Smooth muscle cell (in vitro differentiated cells): ENCODE measurements around the gene PTPN4. TPM values are rescaled to one million over a fixed set of nuclear protein-coding genes. Genes with fewer than 3 reads are reported as not detected.

Experiments used
- DNase-seq: peaks from one replicate; lab custom pipeline; 2025; ENCODE audit not compliant: unreplicated experiment; lab: John Stamatoyannopoulos, UW
- H2AFZ ChIP-seq: fragments of 200-600 bp; sonication (generic); 2 replicates; pipeline ENCODE4 v1.6.0; 2016; ENCODE audit warnings: antibody characterized with exemption, low read depth, mild to moderate bottlenecking
- H3F3A ChIP-seq: fragments of 200-600 bp; sonication (generic); 2 replicates; pipeline ENCODE4 v1.6.0; 2017; ENCODE audit warnings: antibody characterized with exemption, low read depth
- H3K27ac ChIP-seq: fragments of 200-600 bp; sonication (generic); 2 replicates; pipeline ENCODE4 v1.5.1; 2016; ENCODE audit warnings: low read depth, mild to moderate bottlenecking
- H3K27me3 ChIP-seq: fragments of 200-600 bp; sonication (generic); 2 replicates; pipeline ENCODE4 v1.6.1; 2016; ENCODE audit warnings: low read depth, mild to moderate bottlenecking
- H3K36me3 ChIP-seq: fragments of 200-600 bp; sonication (generic); 2 replicates; pipeline ENCODE4 v1.5.1; 2016; ENCODE audit warnings: low read depth
- H3K4me1 ChIP-seq: fragments of 200-600 bp; sonication (generic); 2 replicates; pipeline ENCODE4 v1.5.1; 2016; ENCODE audit warnings: low read depth
- H3K4me2 ChIP-seq: fragments of 200-600 bp; sonication (generic); 2 replicates; pipeline ENCODE4 v1.6.0; 2016; ENCODE audit warnings: mild to moderate bottlenecking
- H3K4me3 ChIP-seq: fragments of 200-600 bp; sonication (generic); 2 replicates; pipeline ENCODE4 v1.5.1; 2016; ENCODE audit warnings: mild to moderate bottlenecking
- H3K79me2 ChIP-seq: fragments of 200-600 bp; sonication (generic); 2 replicates; pipeline ENCODE4 v1.6.0; 2016; ENCODE audit warnings: low read depth, mild to moderate bottlenecking
- H3K9ac ChIP-seq: fragments of 200-600 bp; sonication (generic); 2 replicates; pipeline ENCODE4 v1.6.0; 2016; ENCODE audit warnings: low read depth
- H3K9me3 ChIP-seq: fragments of 200-600 bp; sonication (generic); replicated peaks from 2 replicates; pipeline ENCODE4 v1.5.1; 2016; ENCODE audit warnings: low read depth
- H4K20me1 ChIP-seq: fragments of 200-600 bp; sonication (generic); 2 replicates; pipeline ENCODE4 v1.6.0; 2016; ENCODE audit warnings: low read depth
- WGBS: methylation state at CpG from one replicate; pipeline ENCODE4 v1.1.7; 2016; ENCODE audit warnings: low lambda C conversion rate; 5-methylcytosine and 5-hydroxymethylcytosine counted together
- polyA plus RNA-seq: library from polyadenylated mRNA; unstranded; fragments of >200 nt; fragmentation: Nextera tagmentation; extraction: Ambion mirVana; gene quantifications from 2 replicates; pipeline ENCODE4 v1.2.1, GENCODE V29; 2016
- total RNA-seq: library from RNA; depleted of rRNA; stranded (reverse); fragments of >200 nt; gene quantifications from 2 replicates; pipeline ENCODE4 v1.2.3, GENCODE V29; 2014
- TF ChIP-seq, protein P1 (sequence below): fragments of 200-600 bp; sonication (generic); IDR thresholded peaks from 2 replicates; pipeline ENCODE4 v1.5.1; 2017; ENCODE audit warnings: borderline replicate concordance, mild to moderate bottlenecking, antibody characterized with exemption; ENCODE audit not compliant: insufficient read depth, poor library complexity, severe bottlenecking

Gene PTPN4
- total and polyA plus RNA-seq, 2 experiments from 2014 or later = 9.7 to 26.2 TPM

DNA sequence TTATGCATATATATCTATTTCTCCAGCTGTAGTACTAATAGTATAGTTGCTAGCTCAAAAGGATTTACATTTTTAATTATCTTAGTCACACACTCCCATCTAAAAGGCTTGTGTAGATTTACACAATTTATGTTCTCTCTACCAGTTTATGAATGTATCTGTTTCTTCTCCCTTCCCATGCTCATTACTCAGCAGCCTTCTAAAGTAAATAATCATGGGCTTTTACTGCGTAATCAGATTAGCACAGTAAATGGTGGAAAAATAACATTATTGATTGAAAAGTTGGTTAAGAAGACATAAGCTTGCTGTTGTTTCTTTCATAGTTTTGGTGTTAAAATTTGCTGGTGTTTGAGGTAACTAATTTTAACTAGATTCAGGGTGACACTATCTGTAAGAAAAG is 81.8 kb downstream of the PTPN4 start:
- H3F3A ChIP-seq = no peaks in the 10 kb centered on the region

GRCh38 chr2:119846021-119846420 is 86.3 kb downstream of the PTPN4 start:
- Histone ChIP-seq H3K36me3 (no peaks in the 10 kb centered on the region), H3K79me2 (peaks cover 14% of the 10 kb centered on the region), H3K9me3 (no peaks in the 10 kb centered on the region), H3K9ac (no peak overlapping the region), H3K27me3 (no peaks in the 10 kb centered on the region), H3K4me1 (no peaks in the 10 kb centered on the region), H3K27ac (no peak overlapping the region), H3K4me2 (no peak overlapping the region), H2AFZ (no peak overlapping the region), H3F3A (no peaks in the 10 kb centered on the region), H3K4me3 (no peak overlapping the region), H4K20me1 (peaks cover 16% of the 10 kb centered on the region)
- DNase-seq = no peak
- WGBS = 82% methylated on average over 3 of the region's 3 CpGs
- TF ChIP-seq, protein P1, sequence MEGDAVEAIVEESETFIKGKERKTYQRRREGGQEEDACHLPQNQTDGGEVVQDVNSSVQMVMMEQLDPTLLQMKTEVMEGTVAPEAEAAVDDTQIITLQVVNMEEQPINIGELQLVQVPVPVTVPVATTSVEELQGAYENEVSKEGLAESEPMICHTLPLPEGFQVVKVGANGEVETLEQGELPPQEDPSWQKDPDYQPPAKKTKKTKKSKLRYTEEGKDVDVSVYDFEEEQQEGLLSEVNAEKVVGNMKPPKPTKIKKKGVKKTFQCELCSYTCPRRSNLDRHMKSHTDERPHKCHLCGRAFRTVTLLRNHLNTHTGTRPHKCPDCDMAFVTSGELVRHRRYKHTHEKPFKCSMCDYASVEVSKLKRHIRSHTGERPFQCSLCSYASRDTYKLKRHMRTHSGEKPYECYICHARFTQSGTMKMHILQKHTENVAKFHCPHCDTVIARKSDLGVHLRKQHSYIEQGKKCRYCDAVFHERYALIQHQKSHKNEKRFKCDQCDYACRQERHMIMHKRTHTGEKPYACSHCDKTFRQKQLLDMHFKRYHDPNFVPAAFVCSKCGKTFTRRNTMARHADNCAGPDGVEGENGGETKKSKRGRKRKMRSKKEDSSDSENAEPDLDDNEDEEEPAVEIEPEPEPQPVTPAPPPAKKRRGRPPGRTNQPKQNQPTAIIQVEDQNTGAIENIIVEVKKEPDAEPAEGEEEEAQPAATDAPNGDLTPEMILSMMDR = no peak

More for the DNA sequence above, 81.8 kb downstream of the PTPN4 start:
- no peak overlapping the region for H2AFZ ChIP-seq
- H3K79me2 ChIP-seq = peaks cover 14% of the 10 kb centered on the region
- H3K27ac ChIP-seq = no peak overlapping the region
- TF ChIP-seq, protein P1 = no peak
- H3K27me3 ChIP-seq = no peaks in the 10 kb centered on the region
- H4K20me1 ChIP-seq = peaks cover 3% of the 10 kb centered on the region
- H3K4me2 ChIP-seq = peak overlapping the region; percentile 55
- H3K4me1 ChIP-seq = no peaks in the 10 kb centered on the region
- no peaks in the 10 kb centered on the region for H3K9me3 ChIP-seq
- H3K36me3 ChIP-seq = no peaks in the 10 kb centered on the region
- WGBS = 41% methylated on average over 1 of the region's 1 CpG
- no peak overlapping the region for H3K9ac ChIP-seq
- no peak overlapping the region for H3K4me3 ChIP-seq
- DNase-seq = no peak

DNA sequence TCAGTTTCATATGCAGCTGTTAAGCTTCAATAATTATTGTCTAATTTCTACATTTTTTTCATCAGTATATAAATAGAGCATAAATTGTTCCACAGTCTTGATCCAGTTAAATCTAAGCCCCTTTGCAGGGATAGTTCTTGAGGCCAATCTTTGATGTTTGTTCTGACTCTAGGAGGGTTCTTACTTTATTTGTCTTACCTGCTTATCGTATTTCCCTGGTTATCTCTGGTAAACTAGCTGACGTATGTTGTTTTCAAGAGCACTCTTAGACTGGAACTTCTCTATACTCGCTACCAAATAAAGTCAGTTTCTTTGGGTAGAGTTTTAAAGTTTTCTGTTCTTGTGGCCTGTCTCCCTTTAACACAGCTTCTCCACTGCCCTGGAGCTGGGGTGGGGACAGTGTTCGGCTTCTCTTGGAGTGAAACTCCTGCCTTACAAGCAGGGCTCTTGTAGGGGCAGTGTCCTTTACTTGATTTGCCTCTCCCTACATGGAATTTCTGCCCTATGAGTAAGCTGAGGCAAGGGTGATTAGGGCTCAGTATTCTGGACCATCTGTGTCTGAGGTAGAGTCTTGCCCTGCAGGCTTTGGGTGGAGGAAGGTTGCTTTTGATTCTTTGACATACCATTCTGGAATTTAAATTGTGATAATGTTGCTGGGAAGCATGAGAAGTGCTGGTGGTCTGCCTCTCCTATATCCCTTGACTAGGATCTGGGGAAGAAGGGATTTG is 90.3 kb downstream of the PTPN4 start:
- no peak for DNase-seq
- H3K4me2 ChIP-seq = peak overlapping the region; percentile 43
- WGBS = 70% methylated on average over 4 of the region's 4 CpGs
- no peaks in the 10 kb centered on the region for H3K9me3 ChIP-seq
- no peaks in the 10 kb centered on the region for H3K4me1 ChIP-seq
- H3K36me3 ChIP-seq = no peaks in the 10 kb centered on the region
- no peaks in the 10 kb centered on the region for H3F3A ChIP-seq
- H3K27ac ChIP-seq = peak overlapping the region; percentile 34
- no peak overlapping the region for H3K9ac ChIP-seq
- H4K20me1 ChIP-seq = peaks cover 26% of the 10 kb centered on the region
- no peak overlapping the region for H2AFZ ChIP-seq
- no peaks in the 10 kb centered on the region for H3K27me3 ChIP-seq
- H3K4me3 ChIP-seq = no peak overlapping the region
- TF ChIP-seq, protein P1 = no peak
- H3K79me2 ChIP-seq = peaks cover 29% of the 10 kb centered on the region

DNA sequence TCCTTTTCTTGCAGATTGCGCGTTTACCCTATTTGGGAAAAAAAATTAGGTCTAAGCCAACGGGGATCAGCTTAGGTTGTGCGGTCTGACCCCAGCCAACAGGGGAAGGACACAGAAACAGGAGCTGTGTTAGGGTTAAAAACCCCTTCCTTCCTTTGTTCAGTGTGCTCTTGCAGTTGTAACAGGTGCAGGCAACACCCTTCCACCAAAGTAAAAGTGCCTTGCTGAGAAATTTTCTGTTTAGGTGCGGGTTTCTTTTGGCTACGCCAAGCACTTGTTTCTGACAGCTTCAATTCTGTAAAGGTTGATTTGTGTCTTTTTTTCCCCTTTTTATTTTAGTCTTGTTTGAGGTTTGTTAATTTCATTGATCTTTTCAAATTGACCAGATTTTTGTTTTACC is 92.5 kb downstream of the PTPN4 start:
- H3K79me2 ChIP-seq = peaks cover 28% of the 10 kb centered on the region
- H3K4me2 ChIP-seq = no peak overlapping the region
- no peaks in the 10 kb centered on the region for H3K27me3 ChIP-seq
- DNase-seq = no peak
- H3F3A ChIP-seq = no peaks in the 10 kb centered on the region
- no peaks in the 10 kb centered on the region for H3K4me1 ChIP-seq
- H3K36me3 ChIP-seq = no peaks in the 10 kb centered on the region
- no peak overlapping the region for H3K27ac ChIP-seq
- no peak overlapping the region for H2AFZ ChIP-seq
- H4K20me1 ChIP-seq = peaks cover 24% of the 10 kb centered on the region
- H3K9ac ChIP-seq = no peak overlapping the region
- 78% methylated on average over 6 of the region's 6 CpGs for WGBS
- H3K9me3 ChIP-seq = no peaks in the 10 kb centered on the region
- TF ChIP-seq, protein P1 = no peak
- no peak overlapping the region for H3K4me3 ChIP-seq
